Peyer's patch (tissue), 4 donors: Measurements from ENCODE around the gene LARP1.

ENCODE experiments used
- POLR2A ChIP-seq, 2 donors: fragments of 450-650 bp; IDR thresholded peaks; one replicate each; pipeline ENCODE4 v1.5.1; 2017; ENCODE audit warnings: antibody characterized with exemption in 2 of 2, mild to moderate bottlenecking in 2 of 2, moderate library complexity in 2 of 2
- TF ChIP-seq, protein P1 (sequence below), 6 experiments: fragments of 450-650 bp in 4 of 6; fragments of 200-600 bp in 2 of 6; sonication (generic) in 1 of 6; IDR thresholded peaks; one replicate each; pipeline ENCODE4 v1.5.1; 2017 to 2019; ENCODE audit warnings: antibody characterized with exemption in 6 of 6, mild to moderate bottlenecking in 3 of 6, moderate library complexity in 1 of 6

DNA sequence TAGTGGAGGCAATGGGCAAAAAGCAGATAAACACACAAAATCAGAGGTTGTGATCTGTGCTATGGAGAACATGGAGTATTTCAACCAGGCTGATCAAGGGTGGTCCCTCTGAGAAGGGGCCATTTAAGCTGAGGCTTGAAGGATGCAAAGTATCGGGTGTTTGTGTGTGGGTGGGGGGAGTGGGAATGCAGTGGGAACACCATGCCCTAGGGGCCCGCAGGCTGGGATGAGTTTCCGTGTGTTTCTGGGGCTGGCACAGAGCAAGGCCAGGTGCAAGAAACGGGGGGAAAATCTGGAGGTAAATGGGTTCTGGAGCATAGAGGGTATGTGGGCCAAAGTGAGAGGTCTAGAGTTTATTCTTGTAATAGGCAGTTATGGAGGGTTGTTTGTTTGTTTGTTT lies 13.8 kb upstream of the LARP1 start:
- TF ChIP-seq, protein P1, sequence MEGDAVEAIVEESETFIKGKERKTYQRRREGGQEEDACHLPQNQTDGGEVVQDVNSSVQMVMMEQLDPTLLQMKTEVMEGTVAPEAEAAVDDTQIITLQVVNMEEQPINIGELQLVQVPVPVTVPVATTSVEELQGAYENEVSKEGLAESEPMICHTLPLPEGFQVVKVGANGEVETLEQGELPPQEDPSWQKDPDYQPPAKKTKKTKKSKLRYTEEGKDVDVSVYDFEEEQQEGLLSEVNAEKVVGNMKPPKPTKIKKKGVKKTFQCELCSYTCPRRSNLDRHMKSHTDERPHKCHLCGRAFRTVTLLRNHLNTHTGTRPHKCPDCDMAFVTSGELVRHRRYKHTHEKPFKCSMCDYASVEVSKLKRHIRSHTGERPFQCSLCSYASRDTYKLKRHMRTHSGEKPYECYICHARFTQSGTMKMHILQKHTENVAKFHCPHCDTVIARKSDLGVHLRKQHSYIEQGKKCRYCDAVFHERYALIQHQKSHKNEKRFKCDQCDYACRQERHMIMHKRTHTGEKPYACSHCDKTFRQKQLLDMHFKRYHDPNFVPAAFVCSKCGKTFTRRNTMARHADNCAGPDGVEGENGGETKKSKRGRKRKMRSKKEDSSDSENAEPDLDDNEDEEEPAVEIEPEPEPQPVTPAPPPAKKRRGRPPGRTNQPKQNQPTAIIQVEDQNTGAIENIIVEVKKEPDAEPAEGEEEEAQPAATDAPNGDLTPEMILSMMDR (IDR thresholded peaks at IDR 0.05): no peak
- no peak for TF ChIP-seq POLR2A (IDR thresholded peaks at IDR 0.05)
